Loucy (cell line): ENCODE data around the gene RPS6KA5.

Source experiments
- EZH2phosphoT487 ChIP-seq: fragments of 200-600 bp; IDR thresholded peaks from 2 replicates; pipeline ENCODE4 v1.6.1; 2018; ENCODE audit warnings: antibody characterized with exemption, mild to moderate bottlenecking, moderate library complexity, borderline replicate concordance
- TF ChIP-seq, protein P1 (sequence below): fragments of 200-600 bp; sonication (generic); conservative IDR thresholded peaks from 2 replicates; pipeline ENCODE4 v1.5.1; 2014; ENCODE audit warnings: mild to moderate bottlenecking, antibody characterized with exemption, low read length

DNA sequence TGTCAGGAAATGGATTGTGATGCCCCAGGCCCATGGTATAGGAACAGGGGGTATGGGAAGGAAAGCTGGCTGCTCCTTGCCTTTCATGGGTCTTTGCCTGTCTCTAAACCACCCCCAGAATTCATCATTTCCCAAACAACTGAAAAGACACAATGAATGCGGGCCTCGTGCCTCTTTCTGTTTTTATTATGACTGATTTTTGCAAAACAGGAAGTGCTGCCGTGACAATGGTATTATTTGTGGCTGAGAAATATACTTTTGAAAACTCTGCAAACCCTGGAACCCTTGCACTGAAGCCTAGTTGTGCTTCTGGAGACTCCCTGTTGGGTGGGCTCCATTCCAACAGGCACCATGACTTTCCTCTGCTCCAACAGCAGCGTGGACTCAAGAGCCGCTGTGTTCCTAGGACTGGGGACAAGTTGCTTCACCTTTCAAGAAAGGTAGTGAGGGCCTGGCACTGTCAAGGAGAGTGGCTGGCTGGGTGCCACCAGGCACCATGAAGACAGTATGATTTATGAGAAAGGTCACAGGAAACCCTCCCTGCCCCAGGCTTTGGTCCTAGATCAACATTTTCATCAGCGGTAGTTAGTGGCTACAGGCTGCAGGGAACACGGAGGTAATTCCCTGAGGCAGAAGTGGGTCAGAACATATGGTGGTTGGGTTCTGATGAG is 48.6 kb upstream of the RPS6KA5 start:
- TF ChIP-seq, protein P1, sequence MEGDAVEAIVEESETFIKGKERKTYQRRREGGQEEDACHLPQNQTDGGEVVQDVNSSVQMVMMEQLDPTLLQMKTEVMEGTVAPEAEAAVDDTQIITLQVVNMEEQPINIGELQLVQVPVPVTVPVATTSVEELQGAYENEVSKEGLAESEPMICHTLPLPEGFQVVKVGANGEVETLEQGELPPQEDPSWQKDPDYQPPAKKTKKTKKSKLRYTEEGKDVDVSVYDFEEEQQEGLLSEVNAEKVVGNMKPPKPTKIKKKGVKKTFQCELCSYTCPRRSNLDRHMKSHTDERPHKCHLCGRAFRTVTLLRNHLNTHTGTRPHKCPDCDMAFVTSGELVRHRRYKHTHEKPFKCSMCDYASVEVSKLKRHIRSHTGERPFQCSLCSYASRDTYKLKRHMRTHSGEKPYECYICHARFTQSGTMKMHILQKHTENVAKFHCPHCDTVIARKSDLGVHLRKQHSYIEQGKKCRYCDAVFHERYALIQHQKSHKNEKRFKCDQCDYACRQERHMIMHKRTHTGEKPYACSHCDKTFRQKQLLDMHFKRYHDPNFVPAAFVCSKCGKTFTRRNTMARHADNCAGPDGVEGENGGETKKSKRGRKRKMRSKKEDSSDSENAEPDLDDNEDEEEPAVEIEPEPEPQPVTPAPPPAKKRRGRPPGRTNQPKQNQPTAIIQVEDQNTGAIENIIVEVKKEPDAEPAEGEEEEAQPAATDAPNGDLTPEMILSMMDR, result no peak
- no peak for TF ChIP-seq EZH2phosphoT487
